IPS-NIHi7 (cell line): Measurements from ENCODE around the gene PTPRE.
"Not testable (repeated sequence)": the region's sequence is repeated elsewhere in the genome, so short reads cannot be mapped to it uniquely, and the experiment has no call there.

ENCODE experiments used
- DNase-seq: peaks from one replicate; pipeline ENCODE4 v3.0.0; 2012; ENCODE audit warnings: mixed read lengths; ENCODE audit errors: extremely low spot score

Gene PTPRE

GRCh38 chr10:128094596-128094995, 187.7 kb downstream of the PTPRE start:
- DNase-seq = not testable (repeated sequence)

- no peak for DNase-seq
These were observed 188.3 kb downstream of the PTPRE start for GRCh38 chr10:128095027-128095752.

- DNase-seq = no peak
These were observed 189.0 kb downstream of the PTPRE start for GRCh38 chr10:128095753-128096469.

DNA sequence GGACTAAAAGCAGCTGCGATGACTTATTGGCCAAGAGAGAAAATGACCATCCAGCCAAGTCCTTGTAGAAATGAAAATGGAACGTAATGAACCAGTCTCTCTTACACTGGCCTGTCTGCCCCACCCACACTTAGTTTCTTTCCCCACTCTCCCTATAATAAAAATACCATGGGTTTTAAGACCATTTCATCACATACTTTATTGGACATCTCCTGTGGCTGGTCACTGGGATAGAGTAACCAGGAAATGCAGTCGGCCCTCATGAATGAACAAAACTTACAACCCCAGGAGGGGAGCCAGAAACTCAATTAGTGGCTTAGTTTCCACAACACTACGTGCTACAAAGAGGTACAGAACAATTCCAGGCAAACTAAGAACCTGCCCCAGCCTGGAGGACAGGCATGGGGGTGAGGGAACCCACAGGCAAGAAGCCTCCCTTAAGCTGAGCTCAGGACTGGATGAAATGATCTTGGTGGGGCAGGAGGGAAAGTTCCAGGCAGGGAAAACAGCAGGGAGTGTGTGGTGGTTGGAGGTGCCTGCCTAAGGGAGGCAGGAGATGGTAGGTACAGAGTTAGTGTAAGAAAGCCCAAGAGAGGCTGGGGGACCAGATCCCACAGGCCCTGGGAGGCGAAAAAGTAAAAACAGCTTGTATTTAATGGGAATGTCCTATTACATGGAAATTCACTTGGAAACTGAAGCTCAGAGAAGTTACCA, 189.7 kb downstream of the PTPRE start:
- DNase-seq = no peak

DNA sequence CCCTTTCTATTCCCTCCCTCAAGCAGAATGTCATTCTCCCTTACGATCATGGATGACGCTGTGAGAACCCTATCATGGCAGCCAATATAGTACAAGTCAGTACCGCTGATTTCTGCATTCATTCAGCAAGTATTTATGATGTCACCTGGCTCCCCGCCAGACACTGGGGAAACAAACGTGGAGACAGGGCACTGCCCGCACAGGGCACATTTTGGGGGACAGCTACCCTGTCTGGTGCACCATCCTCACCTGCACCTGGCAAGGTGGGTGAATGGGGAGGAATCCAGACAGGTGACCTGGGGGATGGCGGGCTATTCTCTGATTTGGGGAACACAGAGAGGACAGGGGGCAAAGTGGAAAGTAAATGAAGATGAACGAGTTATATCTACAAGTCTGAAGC, 190.9 kb downstream of the PTPRE start:
- no peak for DNase-seq

DNA sequence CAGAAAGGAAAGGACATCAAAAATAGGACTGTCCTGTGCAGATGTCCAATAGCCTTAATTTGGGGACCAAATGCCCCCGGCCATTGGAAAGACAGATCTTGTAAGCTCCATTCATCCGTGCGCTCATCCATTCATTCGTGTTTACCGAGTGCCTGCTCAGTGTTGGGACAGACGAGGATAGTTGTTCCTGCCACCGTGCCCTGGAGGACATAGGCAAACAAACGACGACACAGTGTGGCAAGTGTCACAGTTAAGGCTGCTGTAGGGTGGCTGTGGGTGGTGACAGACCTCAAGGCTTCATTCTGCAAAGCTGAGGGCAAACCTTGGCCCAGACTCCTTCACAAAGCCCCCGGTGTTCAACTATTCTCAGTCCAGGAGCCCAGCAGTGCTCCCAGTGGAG, 191.7 kb downstream of the PTPRE start:
- no peak for DNase-seq

DNA sequence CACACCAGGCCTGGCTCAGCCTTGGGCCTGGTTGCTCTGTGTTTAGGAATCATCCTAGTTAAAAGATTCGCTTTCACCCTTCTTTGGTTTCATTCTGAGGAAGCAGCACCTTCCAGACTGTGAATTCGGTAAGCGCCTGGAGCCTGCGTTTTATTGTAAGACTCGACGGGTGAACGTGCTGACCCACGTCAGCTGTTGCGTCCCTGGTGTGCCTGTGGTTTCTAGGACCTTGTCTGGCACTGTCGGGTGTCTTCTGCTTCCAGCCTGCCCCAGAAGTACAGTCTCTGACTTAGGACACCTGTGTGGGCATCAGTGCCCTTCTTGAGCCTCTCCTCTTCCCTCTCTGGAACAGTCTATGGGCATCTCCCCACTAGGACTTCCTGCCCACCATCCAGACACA, 193.0 kb downstream of the PTPRE start:
- DNase-seq = no peak

DNA sequence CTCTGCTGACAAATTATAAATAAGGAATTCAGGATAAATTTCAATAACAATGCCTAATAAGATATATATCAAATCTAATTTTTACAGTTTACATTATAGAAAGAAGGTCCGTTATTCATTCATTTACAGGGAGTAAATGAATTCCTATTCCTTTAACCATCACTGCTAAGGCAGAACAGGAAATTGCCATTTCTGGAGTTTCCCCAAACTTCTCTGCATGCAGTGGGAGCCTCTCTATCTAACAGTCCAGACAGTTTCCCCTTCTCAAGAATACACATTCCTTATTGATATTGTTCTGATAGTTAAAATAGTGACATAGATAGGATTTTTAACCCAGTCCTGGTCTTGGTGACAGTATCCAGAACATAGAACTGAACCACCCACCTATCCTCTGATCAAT, 195.0 kb downstream of the PTPRE start:
- DNase-seq = no peak

GRCh38 chr10:128102480-128103228, 195.8 kb downstream of the PTPRE start:
- DNase-seq = no peak

DNA sequence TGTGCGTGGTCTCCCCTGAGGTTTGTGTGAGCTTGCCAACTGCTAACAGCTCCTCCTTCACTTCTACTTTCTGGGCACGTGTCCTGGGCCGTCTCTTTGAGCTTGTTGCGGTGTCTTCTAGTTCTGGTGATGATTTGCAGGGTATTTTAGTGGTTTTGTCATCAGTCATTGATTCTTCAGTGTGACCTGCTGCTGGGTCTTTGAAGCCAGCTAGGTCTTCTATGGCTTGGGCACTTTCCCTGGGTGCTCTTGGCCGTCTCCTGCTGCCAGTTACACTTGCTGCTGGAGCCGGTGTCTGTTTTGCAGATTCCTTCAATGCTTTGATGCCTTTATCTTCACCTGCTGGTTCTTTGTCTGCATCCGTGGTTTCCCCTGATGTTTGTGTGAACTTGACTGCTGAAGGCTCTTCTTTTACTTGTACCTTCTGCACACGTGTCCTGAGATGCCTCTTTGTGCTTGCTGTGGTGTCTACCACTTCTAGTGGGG, 196.4 kb downstream of the PTPRE start:
- no peak for DNase-seq

- no peak for DNase-seq
These were observed 198.5 kb downstream of the PTPRE start for GRCh38 chr10:128105383-128105782.

DNA sequence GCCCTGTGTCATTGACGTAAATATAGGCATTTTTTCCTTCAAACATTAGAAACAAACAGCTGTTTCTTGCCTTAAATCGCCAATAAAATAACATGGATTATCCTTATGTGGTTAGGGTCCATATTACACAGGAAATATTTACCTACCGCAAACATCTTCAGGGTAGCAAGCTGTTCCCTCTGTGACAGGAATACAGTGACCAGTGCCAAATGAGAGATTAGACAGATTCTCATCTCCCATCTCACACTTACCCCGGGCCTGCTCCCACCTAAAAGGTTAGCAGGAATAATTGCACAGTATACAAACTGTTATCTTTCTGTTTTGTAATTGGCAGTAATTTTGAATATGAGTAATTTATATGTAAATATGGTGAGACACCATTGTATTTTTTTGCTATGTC, 202.8 kb downstream of the PTPRE start:
- no peak for DNase-seq

DNA sequence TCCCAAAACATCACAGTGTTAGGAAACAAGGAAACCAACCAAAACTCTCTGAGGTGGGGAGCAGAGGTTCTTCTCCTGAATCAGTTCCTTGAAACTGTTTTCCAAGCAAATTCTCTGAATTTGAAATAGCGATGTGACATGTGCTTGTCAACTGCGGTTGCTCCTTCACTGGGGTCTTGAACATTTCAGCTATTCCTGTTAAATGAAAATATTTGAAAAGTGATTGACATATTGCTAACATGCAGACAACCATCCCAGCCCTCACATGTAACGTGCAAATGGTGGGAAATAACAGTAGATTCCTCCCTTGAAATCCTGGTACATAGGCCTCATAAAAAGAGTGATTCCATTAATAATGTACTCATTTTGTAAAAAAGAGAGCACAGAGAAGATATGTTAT, 203.4 kb downstream of the PTPRE start:
- DNase-seq = no peak

DNA sequence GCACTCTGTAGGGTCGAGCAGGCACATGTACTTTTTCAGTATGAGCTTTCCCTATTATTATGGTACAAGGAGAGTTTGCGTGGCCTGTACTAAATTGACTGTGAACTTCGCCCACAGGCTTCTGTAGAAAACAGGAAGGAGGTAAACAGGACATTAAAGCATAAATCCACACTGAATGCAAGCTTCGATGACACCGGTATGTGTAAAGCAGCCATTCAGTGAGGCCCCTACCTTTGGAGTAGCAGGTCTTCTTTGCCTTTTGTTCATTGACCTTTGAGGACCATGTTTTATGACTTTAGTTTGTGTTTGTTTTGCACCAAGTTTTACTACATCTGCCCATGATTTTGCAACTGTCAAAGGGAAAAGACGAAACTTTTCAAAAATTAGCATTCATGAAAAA, 204.8 kb downstream of the PTPRE start:
- no peak for DNase-seq

DNA sequence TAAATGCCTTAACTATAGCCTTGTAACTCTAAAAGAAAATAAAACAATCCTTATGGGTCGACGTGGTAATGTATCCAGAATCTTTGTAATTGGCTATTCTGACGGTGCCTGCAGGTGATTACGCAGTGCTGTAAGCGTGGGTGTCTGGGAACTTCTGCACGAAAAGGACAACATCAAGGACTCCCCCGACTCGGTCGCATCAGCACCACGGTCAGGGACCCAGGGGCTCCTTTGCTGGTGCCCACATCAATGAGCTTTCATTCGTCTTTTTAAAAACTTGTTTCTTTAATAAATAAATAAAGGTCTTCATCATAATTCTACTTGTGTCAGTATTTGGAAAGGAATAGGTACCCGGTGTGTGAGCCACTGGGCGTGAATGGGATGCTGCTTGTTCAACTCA, 206.1 kb downstream of the PTPRE start:
- DNase-seq = no peak

DNA sequence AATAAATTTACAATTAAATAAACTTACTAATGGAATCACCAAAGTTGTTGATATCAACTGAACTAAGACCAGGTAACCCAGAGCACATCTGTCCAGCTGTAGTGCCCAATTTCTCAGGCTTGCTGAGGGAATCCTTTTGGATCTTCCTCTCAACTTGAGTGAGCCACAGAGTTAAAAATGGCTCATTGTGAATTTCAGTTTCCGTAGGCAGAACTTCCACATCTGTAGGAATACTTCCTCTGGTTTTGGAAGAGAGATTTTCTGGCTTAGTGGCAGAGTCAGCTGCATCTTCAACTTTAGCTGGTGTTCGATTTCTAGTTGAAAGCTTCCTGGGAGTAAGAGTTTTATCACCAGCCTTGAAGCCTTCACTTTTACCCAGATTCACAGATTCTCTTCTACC, 208.0 kb downstream of the PTPRE start:
- DNase-seq = no peak

GRCh38 chr10:128115356-128115755, 208.5 kb downstream of the PTPRE start:
- DNase-seq = no peak

- DNase-seq = no peak
These were observed 209.3 kb downstream of the PTPRE start for GRCh38 chr10:128116187-128116586.

DNA sequence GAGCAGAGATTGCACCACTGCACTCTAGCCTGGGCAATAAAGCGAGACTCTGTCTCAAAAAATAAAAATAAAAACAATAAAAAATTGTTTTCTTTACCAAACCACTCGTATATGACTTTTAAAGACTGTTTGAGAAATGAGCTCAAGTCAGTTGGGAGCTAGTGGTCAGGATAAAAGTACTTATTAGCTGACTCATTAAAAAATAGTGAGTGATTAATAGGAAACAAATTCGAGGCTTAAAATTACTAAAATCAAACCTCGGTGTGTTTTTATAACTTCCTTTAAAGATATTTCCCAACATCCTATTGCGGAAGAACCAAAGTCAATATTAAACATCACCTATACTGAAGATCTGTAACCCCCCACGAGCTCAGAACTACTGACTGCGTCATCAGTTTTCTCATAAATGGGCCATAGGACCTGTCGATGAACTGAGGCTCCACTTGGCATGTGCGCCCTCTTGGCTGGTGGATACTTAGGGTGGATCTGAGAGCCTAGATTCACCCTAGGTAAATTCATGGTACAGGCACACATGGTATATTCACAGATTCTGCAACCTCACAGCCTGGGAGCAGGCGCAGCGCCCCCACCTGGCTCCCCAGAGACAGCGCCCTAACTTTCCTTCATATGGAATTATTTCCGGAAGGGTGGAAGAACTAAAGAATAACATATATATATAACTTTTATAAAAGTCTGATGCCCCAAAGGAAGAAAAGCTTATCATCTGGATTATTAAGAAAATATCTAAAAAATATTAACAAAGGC, 210.1 kb downstream of the PTPRE start:
- DNase-seq = no peak

GRCh38 chr10:128121750-128122412, 215.0 kb downstream of the PTPRE start:
- no peak for DNase-seq

DNA sequence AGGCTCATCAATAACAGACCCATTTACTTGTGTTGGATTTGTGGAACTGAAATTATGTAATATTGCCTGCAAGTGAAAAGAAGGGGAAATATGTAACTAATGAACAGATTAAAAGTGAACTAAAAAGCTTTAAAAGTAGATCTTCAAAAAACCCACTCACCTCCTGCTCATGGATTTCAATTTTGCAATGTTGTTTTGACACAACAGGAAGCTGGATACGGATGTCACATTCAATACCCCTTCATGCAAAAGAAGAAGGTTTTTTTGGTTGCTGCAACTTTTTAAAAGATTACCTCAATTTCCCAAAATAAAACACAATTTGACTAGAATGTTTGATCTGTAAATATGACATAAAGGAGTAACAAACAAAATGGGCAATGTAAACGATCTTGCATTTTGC, 216.0 kb downstream of the PTPRE start:
- DNase-seq = no peak
